ENCODE results near the gene TSPAN9.

TSPAN9 gene

DNA sequence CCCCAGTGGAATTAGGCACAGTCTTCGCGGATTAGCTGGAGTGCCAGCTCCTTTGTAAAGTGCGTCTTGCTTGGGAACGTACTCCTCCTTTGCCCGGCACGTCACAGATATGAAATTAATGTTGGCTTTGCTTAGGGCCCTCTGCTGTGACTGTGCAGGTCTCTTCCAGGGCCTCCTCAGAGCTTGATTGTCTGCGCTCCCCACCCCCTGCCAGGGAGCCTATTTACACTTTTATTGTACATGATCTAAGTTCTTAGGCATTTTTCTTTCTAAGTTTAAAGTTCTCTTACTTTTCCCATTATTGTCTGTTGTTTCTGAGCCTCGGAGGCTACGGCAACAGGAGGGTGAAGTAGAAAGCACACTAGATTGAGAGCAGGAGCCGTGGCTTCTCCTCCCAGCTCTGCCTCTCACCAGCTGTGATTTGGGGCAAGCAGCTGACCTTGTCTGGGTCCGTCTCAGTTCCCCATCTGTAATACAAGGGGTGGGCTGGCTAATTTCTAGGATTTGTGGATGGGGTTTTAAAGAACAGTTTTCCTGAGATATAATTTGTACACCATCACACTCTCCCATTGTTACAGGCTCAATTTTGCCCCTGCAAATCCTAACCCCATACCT lies 81.8 kb downstream of the TSPAN9 start:
- no peak for FAIRE-seq

DNA sequence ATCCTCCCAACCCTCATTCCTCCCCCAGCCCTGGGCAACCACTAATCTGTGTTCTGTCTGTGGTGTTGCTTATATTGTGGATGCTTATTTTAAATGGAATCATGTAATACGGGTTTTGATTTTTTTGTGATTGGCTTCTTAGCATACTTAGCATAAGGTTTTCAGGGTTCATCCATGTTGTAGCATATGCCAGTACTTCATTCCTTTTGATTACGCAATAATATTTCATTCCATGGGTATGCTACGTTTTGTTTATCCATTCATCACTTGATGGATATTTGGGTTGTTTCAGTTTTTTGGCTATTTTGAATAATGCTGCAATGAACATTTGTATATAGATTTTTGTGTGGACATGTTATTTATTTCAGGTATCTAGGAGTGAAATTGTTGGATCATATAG lies 82.9 kb downstream of the TSPAN9 start:
- no peak for FAIRE-seq

More for the DNA sequence above, 81.8 kb downstream of the TSPAN9 start:
- no peak for DNase-seq (ENCODE audit: low spot score)

DNA sequence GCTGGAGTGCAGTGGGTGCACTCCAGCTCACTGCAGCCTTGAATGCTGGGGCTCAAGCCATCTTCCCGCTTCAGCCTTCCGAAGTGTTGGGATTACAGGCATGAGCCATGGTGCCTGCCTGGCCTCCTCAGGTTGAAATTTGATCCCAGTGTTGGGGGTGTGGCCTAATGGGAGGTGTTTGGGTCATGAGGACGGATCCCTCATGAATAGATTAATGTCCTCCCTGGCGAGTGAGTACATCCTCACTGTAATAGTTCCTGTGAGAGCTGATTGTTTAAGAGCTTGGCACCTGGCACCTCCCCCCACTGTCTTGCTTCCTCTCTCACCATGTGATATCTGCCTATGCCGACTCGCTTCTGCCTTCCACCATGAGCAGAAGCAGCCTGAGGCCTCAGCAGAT lies 84.7 kb downstream of the TSPAN9 start:
- FAIRE-seq (no peak), DNase-seq (ENCODE audit: low spot score) (no peak)

More for the DNA sequence above, 82.9 kb downstream of the TSPAN9 start:
- DNase-seq (ENCODE audit: low spot score): no peak

DNA sequence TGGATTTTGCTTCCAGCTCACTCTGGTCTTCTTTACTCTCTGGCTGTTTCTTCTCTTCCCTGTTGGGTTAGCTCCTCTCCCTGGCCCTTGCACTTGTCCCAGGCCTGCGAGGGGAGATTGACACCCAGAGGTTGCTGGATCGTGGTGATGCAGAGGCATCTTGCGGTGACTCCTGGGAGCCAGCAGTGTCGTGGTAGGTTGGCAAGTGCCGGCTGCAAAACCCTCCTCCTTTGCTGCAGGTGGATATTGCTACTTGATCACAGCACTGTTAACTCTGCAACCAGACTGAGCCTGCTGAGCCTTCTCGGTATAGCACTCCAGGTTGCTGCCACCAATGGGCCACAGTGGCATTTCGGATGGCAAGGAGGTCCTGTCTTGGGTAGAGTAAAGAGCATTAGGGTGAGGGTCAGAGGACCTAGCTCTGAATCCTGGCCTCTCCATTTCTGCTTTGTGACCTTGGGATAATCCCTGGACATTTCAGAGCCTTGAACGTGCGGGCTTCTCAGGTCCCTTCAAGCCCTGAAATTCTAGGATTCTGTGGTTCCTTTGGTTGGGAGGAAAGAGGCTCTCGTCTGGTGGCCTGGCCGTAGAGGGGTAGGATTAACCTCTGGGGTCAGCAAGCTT lies 87.4 kb downstream of the TSPAN9 start:
- FAIRE-seq (no peak), DNase-seq (ENCODE audit: low spot score) (no peak)

DNA sequence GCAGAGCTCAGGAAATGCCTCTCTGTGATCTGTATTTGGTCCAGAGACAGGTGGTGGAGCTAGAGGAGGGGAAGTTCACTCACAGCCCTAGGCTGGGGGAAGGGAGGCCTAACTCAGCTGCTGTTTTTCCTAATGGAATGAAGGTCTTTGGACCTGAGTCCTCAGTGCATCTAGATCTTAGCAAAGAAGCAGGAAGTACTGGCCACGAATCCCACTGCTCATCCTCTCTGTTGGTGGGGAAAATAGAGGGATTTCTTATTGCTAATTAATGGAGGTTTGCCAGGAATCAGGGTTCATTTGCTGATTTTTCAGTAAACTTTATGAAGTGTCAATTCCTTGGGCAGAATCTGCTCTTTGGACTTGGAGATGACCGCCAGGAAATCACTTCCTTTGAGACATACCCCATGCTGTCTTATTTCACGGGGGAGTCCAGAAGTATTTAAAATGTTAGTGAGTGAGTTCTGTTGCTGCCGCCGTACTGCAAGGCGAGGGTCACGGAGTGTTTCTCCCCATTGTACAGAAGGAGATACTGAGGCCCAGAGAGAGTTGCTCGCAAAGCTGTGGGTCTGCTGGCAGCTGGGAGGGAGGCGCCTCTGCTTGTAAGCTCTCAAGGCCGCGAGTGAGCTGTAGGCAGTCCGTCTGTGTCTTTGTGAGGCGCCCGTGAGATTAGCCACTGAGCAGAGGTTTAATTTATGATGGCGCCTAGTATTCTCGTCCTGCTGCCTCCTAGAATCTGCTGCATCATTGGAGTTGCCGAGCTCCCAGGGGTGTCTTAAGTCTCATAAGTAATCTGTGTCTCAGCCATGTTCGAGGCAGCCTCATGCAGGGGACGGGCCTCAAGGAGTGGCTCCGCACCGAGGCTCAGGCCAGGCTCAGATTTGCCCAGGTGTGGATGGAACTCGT lies 88.2 kb downstream of the TSPAN9 start:
- no peak for DNase-seq (ENCODE audit: low spot score)
- FAIRE-seq: no peak

DNA sequence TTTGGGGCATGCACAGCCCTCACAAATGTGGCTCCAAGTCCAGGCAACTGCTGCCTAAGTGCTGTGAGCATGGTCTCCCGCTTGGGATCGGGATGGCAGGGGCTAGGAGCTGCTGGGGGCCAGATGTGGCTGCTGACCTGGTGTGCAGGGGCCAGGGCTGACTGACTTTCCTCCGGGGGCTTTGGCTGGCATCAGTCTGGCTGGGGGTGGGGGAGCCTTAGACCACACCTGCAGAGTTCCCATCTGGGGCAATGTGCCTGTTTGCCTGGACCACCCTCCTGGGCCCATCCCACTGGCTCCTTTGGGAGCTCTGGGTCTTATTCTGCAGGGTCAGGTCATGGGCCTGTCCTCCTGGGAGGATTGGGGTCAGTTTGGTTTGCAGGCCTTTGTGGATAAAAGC lies 90.5 kb downstream of the TSPAN9 start:
- FAIRE-seq (no peak), DNase-seq (ENCODE audit: low spot score) (no peak)

- peak; percentile 92 for DNase-seq (ENCODE audit: low spot score)
- peak; percentile 92 for FAIRE-seq
Observed at GRCh38 chr12:3168223-3169221, 91.3 kb downstream of the TSPAN9 start.

DNA sequence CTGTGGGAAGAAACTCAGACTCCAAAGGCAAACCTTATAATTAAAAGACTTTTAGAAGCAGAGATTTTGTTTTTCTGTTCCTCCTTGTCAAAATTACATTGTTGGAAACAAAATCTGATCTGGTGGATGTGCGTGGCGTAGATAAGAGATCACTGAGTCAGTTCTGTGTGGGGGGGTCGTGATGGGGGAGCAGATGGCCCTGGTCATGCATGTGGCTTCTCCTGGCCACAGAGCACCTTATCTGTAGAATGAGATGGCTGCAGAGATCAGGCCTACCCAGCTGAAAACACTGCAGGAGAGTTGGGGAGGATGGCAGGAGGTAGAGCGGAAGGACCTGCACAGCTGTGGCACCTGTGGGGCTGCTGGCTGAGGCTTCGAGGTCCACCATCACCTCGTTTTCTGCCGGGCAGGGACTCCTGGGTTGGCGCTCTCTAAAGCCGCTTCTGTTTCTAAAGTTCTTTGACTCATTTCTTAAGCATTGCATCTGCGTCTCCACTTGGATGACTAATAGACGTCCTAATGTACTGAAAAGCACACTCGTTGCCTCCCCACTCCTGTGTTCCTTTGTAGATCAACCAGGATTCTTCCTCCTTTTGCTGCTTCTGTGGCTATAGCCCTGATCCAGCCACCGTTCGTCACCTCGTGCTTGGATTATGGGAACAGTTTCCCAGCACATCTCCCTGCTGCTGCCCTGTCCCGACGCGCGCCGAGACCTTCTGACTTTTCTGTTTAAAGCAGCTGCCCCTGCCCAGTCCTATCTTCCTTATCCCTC lies 93.4 kb downstream of the TSPAN9 start:
- DNase-seq (ENCODE audit: low spot score) (peak; percentile 91), FAIRE-seq (peak; percentile 89)

DNA sequence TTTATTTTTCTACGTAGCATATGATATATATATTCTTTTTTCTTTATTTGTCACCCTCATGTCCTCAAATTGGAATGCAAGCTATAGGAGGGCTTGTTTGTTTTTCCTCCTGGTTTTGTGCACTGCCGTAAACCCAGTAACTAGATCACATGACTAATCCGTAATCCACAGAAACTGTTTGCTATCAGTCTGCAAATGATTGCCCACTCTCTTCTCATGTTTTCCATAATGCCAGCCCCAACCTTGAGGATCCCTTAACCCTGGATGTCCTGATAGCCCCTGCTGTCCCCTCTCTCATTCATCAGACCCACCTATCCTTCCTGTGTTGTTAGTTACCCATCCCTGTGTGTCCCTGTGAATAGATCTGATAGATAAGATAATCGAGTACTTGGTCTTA lies 94.0 kb downstream of the TSPAN9 start:
- DNase-seq (ENCODE audit: low spot score) (peak; percentile 31), FAIRE-seq (no peak)

GRCh38 chr12:3172124-3173007 lies 95.2 kb downstream of the TSPAN9 start:
- FAIRE-seq: no peak
- DNase-seq (ENCODE audit: low spot score): no peak

GRCh38 chr12:3173008-3173553 lies 95.9 kb downstream of the TSPAN9 start:
- DNase-seq (ENCODE audit: low spot score) (no peak), FAIRE-seq (no peak)

GRCh38 chr12:3173912-3174311 lies 96.7 kb downstream of the TSPAN9 start:
- no peak for FAIRE-seq
- DNase-seq (ENCODE audit: low spot score): no peak

DNA sequence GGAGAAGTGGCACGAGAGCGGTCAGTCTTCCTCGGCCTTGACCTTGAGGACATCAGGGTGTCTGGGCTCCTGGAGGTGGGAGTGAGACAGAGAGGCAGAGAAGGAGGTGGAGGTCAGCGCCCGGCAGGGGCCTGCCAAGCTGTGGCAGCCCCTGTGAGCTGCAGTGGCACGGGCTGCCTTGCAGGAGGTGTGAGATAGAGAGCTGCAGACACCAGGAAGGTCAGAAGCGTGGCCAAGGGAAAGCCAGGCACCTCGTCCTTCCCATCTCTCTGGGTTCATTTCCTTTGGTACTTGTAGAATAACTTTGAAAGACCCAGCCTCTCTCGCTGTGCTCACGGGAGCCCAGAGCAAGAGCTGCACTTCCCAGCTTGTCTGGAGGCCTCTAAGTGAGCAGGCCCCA lies 98.1 kb downstream of the TSPAN9 start:
- FAIRE-seq: no peak

GRCh38 chr12:3176754-3177153 lies 99.6 kb downstream of the TSPAN9 start:
- no peak for FAIRE-seq
- no peak for DNase-seq (ENCODE audit: low spot score)

More for the DNA sequence above, 98.1 kb downstream of the TSPAN9 start:
- DNase-seq (ENCODE audit: low spot score): no peak

DNA sequence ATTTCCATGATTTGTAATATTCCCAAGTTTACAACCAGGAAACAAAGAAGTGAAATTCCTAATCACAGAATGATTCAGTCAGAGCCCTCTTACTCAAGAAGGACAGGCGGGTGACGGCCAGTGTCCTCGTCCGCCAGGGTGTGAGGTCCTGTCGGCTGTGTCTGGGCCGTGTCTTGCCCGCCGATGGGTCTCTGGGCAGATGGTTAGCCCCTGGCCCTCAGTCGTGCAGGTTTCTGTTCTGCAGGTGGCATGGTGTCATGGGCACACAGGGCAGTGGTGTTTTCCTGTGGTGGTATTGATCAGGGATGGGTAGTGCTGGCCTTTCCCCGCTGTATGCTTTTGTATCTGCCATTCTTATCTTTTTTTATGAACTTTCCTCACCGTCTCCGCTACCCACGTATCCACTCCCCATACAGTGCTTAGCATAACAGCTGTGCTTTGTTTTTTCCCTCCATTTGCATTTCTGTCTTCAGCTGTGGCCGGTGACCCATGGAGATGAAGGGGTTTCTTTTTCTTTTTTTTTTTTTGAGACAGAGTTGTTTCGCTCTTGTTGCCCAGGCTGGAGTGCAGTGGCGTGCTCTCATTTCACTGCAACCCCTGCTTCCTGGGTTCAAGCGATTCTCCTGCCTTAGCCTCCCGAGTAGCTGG lies 100.7 kb downstream of the TSPAN9 start:
- DNase-seq (ENCODE audit: low spot score) (no peak), FAIRE-seq (no peak)

DNA sequence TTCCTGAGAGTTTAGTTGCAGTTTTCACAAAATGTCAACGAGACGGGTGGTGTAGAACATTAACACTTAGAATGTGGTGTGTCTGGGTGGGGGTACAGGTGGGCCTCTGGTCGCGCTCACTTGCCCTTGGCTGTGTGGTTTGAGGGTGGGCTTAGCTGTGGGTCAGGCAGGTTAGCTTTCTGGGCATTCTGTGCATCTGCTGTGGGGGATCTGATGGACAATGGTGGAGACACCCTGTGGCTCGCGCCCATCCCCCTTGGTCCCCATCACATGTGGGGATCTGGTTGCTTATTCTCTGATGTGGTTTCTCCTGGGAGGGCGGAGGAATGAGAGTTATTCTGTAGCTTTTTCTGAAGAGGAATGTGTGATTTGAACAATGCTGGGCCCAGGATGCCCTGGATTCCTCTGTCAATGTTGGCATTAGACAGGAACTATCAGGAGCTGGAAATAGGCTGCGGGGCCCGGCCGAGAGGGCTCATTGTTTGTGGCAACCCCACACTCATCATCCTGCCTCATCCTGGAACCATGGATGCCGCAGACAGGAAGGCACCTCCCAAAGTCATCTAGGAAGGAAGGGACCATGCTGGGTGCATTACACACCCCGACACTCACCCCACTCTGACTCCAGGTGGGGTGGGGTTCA lies 101.6 kb downstream of the TSPAN9 start:
- no peak for FAIRE-seq
- no peak for DNase-seq (ENCODE audit: low spot score)

DNA sequence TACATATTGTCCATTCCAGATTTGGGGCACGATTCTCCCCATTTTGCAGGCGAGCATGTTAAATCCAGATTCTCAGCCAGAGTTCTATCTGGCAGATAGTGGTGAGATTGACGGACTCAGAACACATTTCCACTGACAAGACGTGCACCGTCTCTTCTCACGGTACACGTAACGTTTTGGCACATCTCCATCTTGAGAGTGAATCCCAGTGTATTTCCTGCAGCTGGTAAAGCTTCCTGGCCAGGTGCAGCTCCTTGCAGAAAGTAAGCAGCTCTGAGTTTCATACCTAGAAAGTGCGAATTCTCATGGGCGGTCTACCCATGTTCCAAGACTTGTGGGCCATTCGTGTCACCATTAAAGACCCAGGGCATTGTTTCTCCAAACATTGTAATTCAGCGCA lies 102.6 kb downstream of the TSPAN9 start:
- no peak for DNase-seq (ENCODE audit: low spot score)
- no peak for FAIRE-seq

- DNase-seq (ENCODE audit: low spot score): no peak
- FAIRE-seq: no peak
Observed at GRCh38 chr12:3182426-3182825, 105.2 kb downstream of the TSPAN9 start.

All from RCC 7860 (cell line).